ENCODE results near the gene CT45A2.
"Not testable (repeated sequence)": the region's sequence is repeated elsewhere in the genome, so short reads cannot be mapped to it uniquely, and the experiment has no call there.

CT45A2 gene, protein sequence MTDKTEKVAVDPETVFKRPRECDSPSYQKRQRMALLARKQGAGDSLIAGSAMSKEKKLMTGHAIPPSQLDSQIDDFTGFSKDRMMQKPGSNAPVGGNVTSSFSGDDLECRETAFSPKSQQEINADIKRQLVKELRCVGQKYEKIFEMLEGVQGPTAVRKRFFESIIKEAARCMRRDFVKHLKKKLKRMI

DNA sequence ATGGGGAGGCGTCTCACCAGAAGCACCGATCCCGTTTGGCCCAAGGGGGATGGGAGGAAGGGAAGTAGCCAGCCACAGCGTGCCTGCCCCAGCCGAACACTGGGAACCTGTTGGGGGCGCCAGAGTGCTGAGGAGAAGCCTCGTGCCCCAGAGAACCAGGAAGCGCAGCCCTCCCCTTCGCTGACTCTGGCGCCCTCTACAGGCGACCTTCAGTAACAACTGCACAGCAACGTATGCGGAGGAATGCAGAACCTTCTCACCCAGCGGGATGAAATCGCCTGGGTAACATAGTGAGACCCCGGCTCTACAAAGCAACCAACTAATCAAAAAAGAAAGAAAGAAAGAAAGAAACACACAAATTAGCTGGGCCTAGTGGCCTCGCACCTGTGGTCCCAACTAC is at the start of gene CT45A2:
CT45A2 (minus strand) TSS at position 101 of the 400 bp plus-strand sequence. CDS start 3,747 bp downstream, outside the sequence.
- intact Hi-C loops (cut with DNase I); DNase-seq: not testable (repeated sequence)

DNA sequence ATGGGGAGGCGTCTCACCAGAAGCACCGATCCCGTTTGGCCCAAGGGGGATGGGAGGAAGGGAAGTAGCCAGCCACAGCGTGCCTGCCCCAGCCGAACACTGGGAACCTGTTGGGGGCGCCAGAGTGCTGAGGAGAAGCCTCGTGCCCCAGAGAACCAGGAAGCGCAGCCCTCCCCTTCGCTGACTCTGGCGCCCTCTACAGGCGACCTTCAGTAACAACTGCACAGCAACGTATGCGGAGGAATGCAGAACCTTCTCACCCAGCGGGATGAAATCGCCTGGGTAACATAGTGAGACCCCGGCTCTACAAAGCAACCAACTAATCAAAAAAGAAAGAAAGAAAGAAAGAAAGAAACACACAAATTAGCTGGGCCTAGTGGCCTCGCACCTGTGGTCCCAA is 34.6 kb upstream of the CT45A2 start, which contains the start of gene CT45A8:
CT45A8 (minus strand) TSS at position 101 of the 400 bp plus-strand sequence. CDS start 3,755 bp downstream, outside the sequence.
- intact Hi-C loops (cut with DNase I); DNase-seq: not testable (repeated sequence)

DNA sequence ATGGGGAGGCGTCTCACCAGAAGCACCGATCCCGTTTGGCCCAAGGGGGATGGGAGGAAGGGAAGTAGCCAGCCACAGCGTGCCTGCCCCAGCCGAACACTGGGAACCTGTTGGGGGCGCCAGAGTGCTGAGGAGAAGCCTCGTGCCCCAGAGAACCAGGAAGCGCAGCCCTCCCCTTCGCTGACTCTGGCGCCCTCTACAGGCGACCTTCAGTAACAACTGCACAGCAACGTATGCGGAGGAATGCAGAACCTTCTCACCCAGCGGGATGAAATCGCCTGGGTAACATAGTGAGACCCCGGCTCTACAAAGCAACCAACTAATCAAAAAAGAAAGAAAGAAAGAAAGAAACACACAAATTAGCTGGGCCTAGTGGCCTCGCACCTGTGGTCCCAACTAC is 17.4 kb upstream of the CT45A2 start, which contains the start of gene CT45A7:
CT45A7 (minus strand) TSS at position 101 of the 400 bp plus-strand sequence. CDS start 3,747 bp downstream, outside the sequence.
- DNase-seq; intact Hi-C loops (cut with DNase I): not testable (repeated sequence)

DNA sequence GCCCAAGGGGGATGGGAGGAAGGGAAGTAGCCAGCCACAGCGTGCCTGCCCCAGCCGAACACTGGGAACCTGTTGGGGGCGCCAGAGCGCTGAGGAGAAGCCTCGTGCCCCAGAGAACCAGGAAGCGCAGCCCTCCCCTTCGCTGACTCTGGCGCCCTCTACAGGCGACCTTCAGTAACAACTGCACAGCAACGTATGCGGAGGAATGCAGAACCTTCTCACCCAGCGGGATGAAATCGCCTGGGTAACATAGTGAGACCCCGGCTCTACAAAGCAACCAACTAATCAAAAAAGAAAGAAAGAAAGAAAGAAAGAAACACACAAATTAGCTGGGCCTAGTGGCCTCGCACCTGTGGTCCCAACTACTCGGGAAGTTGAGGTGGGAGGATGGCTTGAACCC is 17.1 kb downstream of the CT45A2 start, which contains the start of gene CT45A6:
CT45A6 (minus strand) TSS at position 101 of the 400 bp plus-strand sequence. CDS start 3,794 bp downstream, outside the sequence.
- intact Hi-C loops (cut with DNase I); DNase-seq: not testable (repeated sequence)

DNA sequence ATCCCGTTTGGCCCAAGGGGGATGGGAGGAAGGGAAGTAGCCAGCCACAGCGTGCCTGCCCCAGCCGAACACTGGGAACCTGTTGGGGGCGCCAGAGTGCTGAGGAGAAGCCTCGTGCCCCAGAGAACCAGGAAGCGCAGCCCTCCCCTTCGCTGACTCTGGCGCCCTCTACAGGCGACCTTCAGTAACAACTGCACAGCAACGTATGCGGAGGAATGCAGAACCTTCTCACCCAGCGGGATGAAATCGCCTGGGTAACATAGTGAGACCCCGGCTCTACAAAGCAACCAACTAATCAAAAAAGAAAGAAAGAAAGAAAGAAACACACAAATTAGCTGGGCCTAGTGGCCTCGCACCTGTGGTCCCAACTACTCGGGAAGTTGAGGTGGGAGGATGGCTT is 34.4 kb downstream of the CT45A2 start, which contains the start of gene CT45A5:
CT45A5 (minus strand) TSS at position 101 of the 400 bp plus-strand sequence. CDS start 3,774 bp downstream, outside the sequence.
- DNase-seq; intact Hi-C loops (cut with DNase I): not testable (repeated sequence)

DNA sequence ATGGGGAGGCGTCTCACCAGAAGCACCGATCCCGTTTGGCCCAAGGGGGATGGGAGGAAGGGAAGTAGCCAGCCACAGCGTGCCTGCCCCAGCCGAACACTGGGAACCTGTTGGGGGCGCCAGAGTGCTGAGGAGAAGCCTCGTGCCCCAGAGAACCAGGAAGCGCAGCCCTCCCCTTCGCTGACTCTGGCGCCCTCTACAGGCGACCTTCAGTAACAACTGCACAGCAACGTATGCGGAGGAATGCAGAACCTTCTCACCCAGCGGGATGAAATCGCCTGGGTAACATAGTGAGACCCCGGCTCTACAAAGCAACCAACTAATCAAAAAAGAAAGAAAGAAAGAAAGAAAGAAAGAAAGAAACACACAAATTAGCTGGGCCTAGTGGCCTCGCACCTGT is 51.7 kb downstream of the CT45A2 start, which contains the start of gene CT45A3:
CT45A3 (minus strand) TSS at position 101 of the 400 bp plus-strand sequence. CDS start 3,747 bp downstream, outside the sequence.
- intact Hi-C loops (cut with DNase I); DNase-seq: not testable (repeated sequence)

All from head of caudate nucleus (tissue), 42 donors.